Astrocyte of the cerebellum (primary cell): ENCODE measurements around the gene EFNA2.
"Not testable (repeated sequence)": the region's sequence is repeated elsewhere in the genome, so short reads cannot be mapped to it uniquely, and the experiment has no call there.

Source experiments
- DNase-seq: peaks from one replicate; pipeline ENCODE4 v3.0.0-alpha.2; 2011; ENCODE audit warnings: low read depth
- H3K4me3 ChIP-seq: 2 replicates; pipeline ENCODE4 v1.5.1; 2011; ENCODE audit warnings: mild to moderate bottlenecking, low read depth, low read length, moderate library complexity
- CTCF ChIP-seq: IDR thresholded peaks from 2 replicates; pipeline ENCODE4 v1.5.1; 2012; ENCODE audit warnings: low read length, low read depth, moderate library complexity, mild to moderate bottlenecking; ENCODE audit errors: missing control alignments
- in situ Hi-C: cut with HindIII; loops from 2 replicates; pipeline ENCODE4 v1.10.0; 2017; ENCODE audit warnings: low sequenced_read_pairs

EFNA2 gene

GRCh38 chr19:1245494-1246264 lies 40.0 kb upstream of the EFNA2 start:
- DNase-seq = no peak
- no peak for TF ChIP-seq CTCF
- in situ Hi-C loops = no loop called here
- H3K4me3 ChIP-seq = no peak overlapping the region

- DNase-seq, H3K4me3 ChIP-seq, in situ Hi-C loops: not testable (repeated sequence)
Measured at GRCh38 chr19:1246265-1247087, 39.2 kb upstream of the EFNA2 start.

- peak overlapping the region; percentile 64 for H3K4me3 ChIP-seq
- TF ChIP-seq CTCF = no peak
- in situ Hi-C loops = no loop called here
- no peak for DNase-seq
Measured at GRCh38 chr19:1247748-1248138, 37.9 kb upstream of the EFNA2 start.

- in situ Hi-C loops = no loop called here
- peak within 1 kb of the TSS; percentile 64 for H3K4me3 ChIP-seq
- peak; percentile 17 for TF ChIP-seq CTCF
- DNase-seq = no peak
Measured at GRCh38 chr19:1248139-1248785, 37.4 kb upstream of the EFNA2 start, which contains the start of gene MIDN. TSS of gene MIDN (plus strand) at chr19:1248583. CDS start at chr19:1250297, 1,714 bp downstream.

GRCh38 chr19:1248786-1249297 lies 36.8 kb upstream of the EFNA2 start:
- peak; percentile 63 for TF ChIP-seq CTCF
- peak overlapping the region; percentile 64 for H3K4me3 ChIP-seq

GRCh38 chr19:1249298-1249989 lies 36.2 kb upstream of the EFNA2 start:
- no peak for TF ChIP-seq CTCF
- H3K4me3 ChIP-seq = peak overlapping the region; percentile 77
- peak; percentile 88 for DNase-seq
- in situ Hi-C loops = no loop called here

More at GRCh38 chr19:1248786-1249297, 36.8 kb upstream of the EFNA2 start:
- no peak for DNase-seq
- in situ Hi-C loops = no loop called here
